OCI-LY1 (cell line): ENCODE data around the gene DYSF.

Experiments
- CTCF ChIP-seq: fragments of 200-600 bp; sonication (generic), shearing (Covaris generic); IDR thresholded peaks from 2 replicates; pipeline ENCODE4 v1.5.1; 2017; ENCODE audit warnings: mild to moderate bottlenecking, antibody characterized with exemption, low read length, moderate library complexity, mixed read lengths
- EZH2 ChIP-seq: fragments of 200-600 bp; sonication (generic), shearing (Covaris generic); IDR thresholded peaks from 2 replicates; pipeline ENCODE4 v1.8.0; 2017; ENCODE audit warnings: borderline replicate concordance, mixed run types, mild to moderate bottlenecking, antibody characterized with exemption, low read length, moderate library complexity, mixed read lengths

- TF ChIP-seq CTCF (no peak), EZH2 (no peak)
These were observed 238.5 kb downstream of the DYSF start for GRCh38 chr2:71691747-71692441.
